Fibroblast of mammary gland (primary cell): ENCODE results near the gene CEP68.
A peak's percentile ranks its signal among the peaks of the same experiment; 100 is the strongest.

ENCODE experiments used
- DNase-seq: peaks from one replicate; pipeline ENCODE4 v3.0.0-alpha.2; 2010; ENCODE audit warnings: low read depth
- H3K4me3 ChIP-seq: 2 replicates; pipeline ENCODE4 v1.5.1; 2011; ENCODE audit warnings: low read depth, mild to moderate bottlenecking, low read length, moderate library complexity; ENCODE audit not compliant: control insufficient read depth
- TF ChIP-seq, protein P1 (sequence below): conservative IDR thresholded peaks from 2 replicates; pipeline ENCODE4 v1.5.1; 2011; ENCODE audit warnings: low read depth, low read length, inconsistent platforms; ENCODE audit not compliant: control insufficient read depth, insufficient read depth

CEP68 gene

DNA sequence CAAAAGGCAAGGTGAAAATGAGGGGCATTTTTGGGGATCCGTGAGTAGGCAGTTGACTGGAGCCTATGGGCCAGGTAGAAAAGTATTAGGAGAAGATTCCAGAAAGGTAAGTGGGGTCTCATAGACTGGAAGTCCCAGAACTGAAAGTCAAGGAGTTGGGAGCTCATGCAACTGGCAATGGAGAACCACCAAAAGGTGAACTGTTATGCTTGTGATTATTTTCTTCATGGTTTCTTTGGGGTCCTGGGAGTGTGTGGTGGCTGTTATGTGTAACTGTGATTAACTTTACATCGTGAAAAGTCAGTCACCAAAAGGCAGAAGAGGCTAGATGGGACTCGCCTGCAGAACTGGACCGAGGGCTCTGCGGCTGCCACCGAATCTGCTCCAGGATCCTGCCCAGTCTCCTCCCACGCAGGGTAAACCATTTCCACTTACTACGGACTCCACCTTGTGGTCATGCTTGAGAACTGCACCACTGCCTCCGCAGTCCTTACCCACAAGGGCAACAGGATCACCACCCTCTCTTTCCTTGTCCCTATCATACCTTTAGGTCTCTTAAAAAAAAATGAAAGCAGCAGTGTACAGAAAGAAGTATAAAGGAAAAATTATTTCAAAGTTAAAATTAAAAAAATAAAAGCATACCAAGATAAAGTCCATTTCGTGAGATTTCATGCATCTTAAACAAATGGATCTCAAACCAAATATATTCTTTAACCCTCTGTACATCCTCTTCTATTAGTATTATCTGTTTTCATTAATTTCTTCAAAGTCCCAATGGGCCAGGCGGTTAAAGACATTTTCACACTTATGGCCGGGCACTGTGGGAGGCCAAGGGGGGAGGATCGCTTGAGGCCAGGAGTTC lies 15.6 kb upstream of the CEP68 start:
- DNase-seq: peak; percentile 85
- peak overlapping the region; percentile 14 for H3K4me3 ChIP-seq
- TF ChIP-seq, protein P1, sequence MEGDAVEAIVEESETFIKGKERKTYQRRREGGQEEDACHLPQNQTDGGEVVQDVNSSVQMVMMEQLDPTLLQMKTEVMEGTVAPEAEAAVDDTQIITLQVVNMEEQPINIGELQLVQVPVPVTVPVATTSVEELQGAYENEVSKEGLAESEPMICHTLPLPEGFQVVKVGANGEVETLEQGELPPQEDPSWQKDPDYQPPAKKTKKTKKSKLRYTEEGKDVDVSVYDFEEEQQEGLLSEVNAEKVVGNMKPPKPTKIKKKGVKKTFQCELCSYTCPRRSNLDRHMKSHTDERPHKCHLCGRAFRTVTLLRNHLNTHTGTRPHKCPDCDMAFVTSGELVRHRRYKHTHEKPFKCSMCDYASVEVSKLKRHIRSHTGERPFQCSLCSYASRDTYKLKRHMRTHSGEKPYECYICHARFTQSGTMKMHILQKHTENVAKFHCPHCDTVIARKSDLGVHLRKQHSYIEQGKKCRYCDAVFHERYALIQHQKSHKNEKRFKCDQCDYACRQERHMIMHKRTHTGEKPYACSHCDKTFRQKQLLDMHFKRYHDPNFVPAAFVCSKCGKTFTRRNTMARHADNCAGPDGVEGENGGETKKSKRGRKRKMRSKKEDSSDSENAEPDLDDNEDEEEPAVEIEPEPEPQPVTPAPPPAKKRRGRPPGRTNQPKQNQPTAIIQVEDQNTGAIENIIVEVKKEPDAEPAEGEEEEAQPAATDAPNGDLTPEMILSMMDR: peak; percentile 95

DNA sequence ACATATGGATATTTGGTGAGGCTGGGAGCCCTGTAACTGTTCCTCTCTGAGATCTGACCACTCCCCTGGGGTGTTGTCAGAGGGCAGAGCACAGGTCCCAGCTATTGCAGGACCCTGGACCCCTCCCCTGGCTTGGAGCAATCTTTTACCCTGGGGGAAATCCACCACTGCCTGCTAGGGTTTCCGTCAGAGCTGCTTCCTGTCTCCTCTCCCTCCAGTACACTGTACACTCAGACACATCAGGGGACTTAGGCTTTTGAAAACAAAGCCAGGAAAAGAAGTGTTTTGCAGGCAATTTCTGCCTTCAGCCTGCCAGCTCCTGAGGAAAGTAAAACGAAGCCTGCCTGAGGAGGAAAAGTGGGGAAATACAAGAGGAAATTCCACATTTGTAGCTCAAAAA lies 13.2 kb upstream of the CEP68 start:
- no peak overlapping the region for H3K4me3 ChIP-seq
- TF ChIP-seq, protein P1: no peak
- DNase-seq: no peak

DNA sequence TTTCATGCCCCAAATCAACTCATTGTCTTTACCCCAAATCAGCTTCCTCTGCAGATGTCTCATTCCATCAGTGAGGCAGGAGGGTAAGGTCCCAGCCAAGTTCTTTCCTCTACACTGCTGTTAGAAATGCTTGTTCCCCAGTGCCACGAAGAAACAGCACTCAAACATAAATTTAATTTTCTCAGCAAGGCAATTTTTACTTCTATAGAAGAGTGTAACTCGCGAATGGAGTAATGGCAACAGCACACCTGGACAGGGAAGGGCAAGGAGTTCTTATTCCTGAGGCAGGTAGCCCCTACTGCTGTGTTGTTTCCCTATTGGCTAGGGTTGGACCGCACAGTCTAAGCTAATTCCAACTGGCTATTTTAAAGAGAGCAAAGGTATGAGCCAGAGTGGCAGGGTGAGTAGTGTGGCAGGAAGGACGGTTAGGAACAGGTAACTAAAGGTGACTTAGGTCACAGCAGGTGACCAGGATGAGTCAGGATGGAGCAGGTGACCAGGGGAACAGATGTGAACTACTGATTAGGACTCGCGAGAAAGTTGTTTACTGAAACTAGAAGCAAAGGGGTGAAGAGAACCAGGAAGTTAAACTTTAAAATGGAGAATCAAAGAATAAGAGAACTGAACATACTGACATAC lies 12.0 kb upstream of the CEP68 start:
- TF ChIP-seq, protein P1: no peak

DNA sequence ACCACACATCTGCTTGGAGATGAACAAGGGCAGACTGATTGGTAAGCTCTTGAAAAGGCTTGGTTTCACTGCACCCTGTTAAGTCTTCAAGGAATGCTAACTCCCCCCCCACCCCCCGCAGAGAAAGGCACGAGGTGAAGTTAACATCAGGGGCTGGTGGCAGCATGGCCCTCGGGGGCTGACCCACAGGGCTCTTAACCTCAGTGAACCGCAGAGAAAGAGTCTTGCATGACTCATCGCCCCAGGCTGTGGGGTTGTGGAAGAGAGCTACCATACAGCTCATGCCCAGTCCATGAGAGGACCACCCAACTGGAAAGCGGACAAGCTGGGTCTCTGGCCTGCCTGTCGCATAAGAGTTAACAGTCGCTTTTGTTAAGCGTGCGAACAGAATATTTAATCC lies 10.6 kb upstream of the CEP68 start:
- DNase-seq: peak; percentile 51
- TF ChIP-seq, protein P1: no peak
- no peak overlapping the region for H3K4me3 ChIP-seq

More for the DNA sequence above, 12.0 kb upstream of the CEP68 start:
- DNase-seq: no peak
- H3K4me3 ChIP-seq: no peak overlapping the region

DNA sequence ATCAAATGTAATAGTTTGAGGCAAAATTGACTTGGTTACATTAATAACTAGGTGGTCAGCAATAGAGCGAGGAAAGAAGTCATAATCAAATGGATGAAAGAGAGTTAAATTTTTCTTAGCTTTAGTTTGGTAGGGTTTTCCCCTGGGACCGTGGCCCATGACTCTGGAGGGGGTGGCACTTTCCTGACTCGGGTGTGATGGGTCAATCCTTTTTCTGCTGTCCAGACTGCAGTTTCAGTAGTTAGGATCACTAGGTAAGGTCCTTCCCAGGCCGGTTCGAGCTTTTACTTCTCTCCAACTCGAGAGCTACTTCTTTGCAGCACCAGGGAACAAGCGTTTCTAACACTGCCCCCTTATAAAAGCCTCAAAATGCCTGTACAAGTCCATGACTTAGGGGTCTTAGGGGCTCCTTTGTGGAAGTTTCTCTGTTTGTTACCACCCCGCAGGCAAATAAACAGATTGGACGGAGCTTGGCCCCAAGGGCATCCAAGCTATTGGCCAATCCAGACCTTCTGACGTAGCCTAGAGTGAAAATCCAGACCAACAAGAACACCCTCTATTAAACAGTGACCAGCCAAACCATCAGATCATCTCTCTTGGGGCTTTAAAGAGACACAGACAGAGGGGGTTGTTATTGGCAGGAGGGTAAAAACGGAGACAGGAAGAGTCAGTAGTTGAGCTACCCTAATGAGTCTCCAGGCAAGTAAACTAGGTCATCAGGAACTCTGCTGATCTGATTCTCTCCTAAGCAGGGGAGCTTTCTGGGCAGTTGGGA lies 9.4 kb upstream of the CEP68 start:
- DNase-seq: no peak

More for the DNA sequence above, 9.4 kb upstream of the CEP68 start:
- H3K4me3 ChIP-seq: no peak overlapping the region
- TF ChIP-seq, protein P1: no peak
